Glomerular endothelial cell (primary cell): Measurements from ENCODE around the gene DHTKD1. TPM values are rescaled to one million over a fixed set of nuclear protein-coding genes. Genes with fewer than 3 reads are reported as not detected.
"Not testable (repeated sequence)": the region's sequence is repeated elsewhere in the genome, so short reads cannot be mapped to it uniquely, and the experiment has no call there.

Source experiments
- DNase-seq: peaks from one replicate; pipeline ENCODE4 v3.0.0-alpha.2; 2011; ENCODE audit warnings: low read depth, low spot score; ENCODE audit errors: extremely low read depth
- total RNA-seq: library from RNA; depleted of rRNA; stranded (reverse); fragments of >200 nt; gene quantifications from 2 replicates; pipeline ENCODE4 v1.2.3, GENCODE V29; 2015

Gene DHTKD1
- total RNA-seq, 1 donor from 2014 or later = 28.5 TPM

- DNase-seq = no peak
Observed at GRCh38 chr10:12063483-12063818, 5.3 kb upstream of the DHTKD1 start.

GRCh38 chr10:12067336-12067735 lies 1.4 kb upstream of the DHTKD1 start:
- DNase-seq = no peak

- not testable (repeated sequence) for DNase-seq
Observed at GRCh38 chr10:12071441-12071840, 2.7 kb downstream of the DHTKD1 start.

GRCh38 chr10:12073526-12073925 lies 4.8 kb downstream of the DHTKD1 start:
- no peak for DNase-seq

GRCh38 chr10:12077580-12078180 lies 8.9 kb downstream of the DHTKD1 start:
- no peak for DNase-seq

- no peak for DNase-seq
Observed at GRCh38 chr10:12081470-12081869, 12.7 kb downstream of the DHTKD1 start.

GRCh38 chr10:12081879-12082557 lies 13.3 kb downstream of the DHTKD1 start:
- DNase-seq = no peak

GRCh38 chr10:12088919-12089318 lies 20.2 kb downstream of the DHTKD1 start:
- DNase-seq = no peak

- DNase-seq = no peak
Observed at GRCh38 chr10:12091421-12091820, 22.7 kb downstream of the DHTKD1 start.

GRCh38 chr10:12097361-12097760 lies 28.6 kb downstream of the DHTKD1 start:
- not testable (repeated sequence) for DNase-seq

- DNase-seq = no peak
Observed at GRCh38 chr10:12097791-12098190, 29.0 kb downstream of the DHTKD1 start.

GRCh38 chr10:12098966-12099365 lies 30.2 kb downstream of the DHTKD1 start:
- DNase-seq = no peak

GRCh38 chr10:12103802-12104201 lies 35.0 kb downstream of the DHTKD1 start:
- no peak for DNase-seq

- no peak for DNase-seq
Observed at GRCh38 chr10:12107781-12108180, 39.0 kb downstream of the DHTKD1 start.

GRCh38 chr10:12109286-12109685 lies 40.5 kb downstream of the DHTKD1 start:
- no peak for DNase-seq

- DNase-seq = no peak
Observed at GRCh38 chr10:12111528-12111927, 42.8 kb downstream of the DHTKD1 start.

GRCh38 chr10:12113627-12114026 lies 44.9 kb downstream of the DHTKD1 start:
- DNase-seq = no peak

- no peak for DNase-seq
Observed at GRCh38 chr10:12121673-12122072, 52.9 kb downstream of the DHTKD1 start.

GRCh38 chr10:12129222-12130111 lies 60.7 kb downstream of the DHTKD1 start, which contains the start of gene SEC61A2:
Gene SEC61A2, plus strand, starts transcription at chr10:12129677. Its CDS starts 111 bp downstream, at chr10:12129788.
- no peak for DNase-seq

- peak; percentile 41 for DNase-seq
Observed at GRCh38 chr10:12130237-12130872, 61.6 kb downstream of the DHTKD1 start.

GRCh38 chr10:12135631-12136030 lies 66.9 kb downstream of the DHTKD1 start:
- DNase-seq = no peak
